WERI-Rb-1 (cell line): Measurements from ENCODE around the gene ARHGEF3.
A peak's percentile ranks its signal among the peaks of the same experiment; 100 is the strongest.

ENCODE experiments used
- DNase-seq: peaks from one replicate; pipeline ENCODE4 v3.0.0-alpha.2; 2020
- H3K27ac ChIP-seq: fragments of 250-450 bp; sonication (Bioruptor Pico); 2 replicates; pipeline ENCODE4 v1.5.1; 2020; ENCODE audit warnings: mild to moderate bottlenecking, moderate library complexity
- H3K27me3 ChIP-seq: fragments of 250-450 bp; sonication (Bioruptor Pico); 2 replicates; pipeline ENCODE4 v1.5.1; 2021; ENCODE audit warnings: mild to moderate bottlenecking, low read depth, moderate library complexity; ENCODE audit not compliant: insufficient read depth, severe bottlenecking
- H3K36me3 ChIP-seq: fragments of 250-450 bp; sonication (Bioruptor Pico); 2 replicates; pipeline ENCODE4 v1.5.1; 2020; ENCODE audit warnings: mild to moderate bottlenecking, moderate library complexity
- H3K4me3 ChIP-seq: 2 replicates; pipeline ENCODE4 v1.5.1; 2011; ENCODE audit warnings: low read depth, mild to moderate bottlenecking, control low read depth, low read length
- H3K9me3 ChIP-seq: fragments of 250-450 bp; sonication (Bioruptor Pico); 2 replicates; pipeline ENCODE4 v1.5.1; 2021; ENCODE audit warnings: mild to moderate bottlenecking, moderate library complexity; ENCODE audit not compliant: severe bottlenecking
- TF ChIP-seq, protein P1 (sequence below): IDR thresholded peaks from 2 replicates; pipeline ENCODE4 v1.5.1; 2011; ENCODE audit warnings: low read depth, mild to moderate bottlenecking, control low read depth, inconsistent platforms, low read length

ARHGEF3 gene

DNA sequence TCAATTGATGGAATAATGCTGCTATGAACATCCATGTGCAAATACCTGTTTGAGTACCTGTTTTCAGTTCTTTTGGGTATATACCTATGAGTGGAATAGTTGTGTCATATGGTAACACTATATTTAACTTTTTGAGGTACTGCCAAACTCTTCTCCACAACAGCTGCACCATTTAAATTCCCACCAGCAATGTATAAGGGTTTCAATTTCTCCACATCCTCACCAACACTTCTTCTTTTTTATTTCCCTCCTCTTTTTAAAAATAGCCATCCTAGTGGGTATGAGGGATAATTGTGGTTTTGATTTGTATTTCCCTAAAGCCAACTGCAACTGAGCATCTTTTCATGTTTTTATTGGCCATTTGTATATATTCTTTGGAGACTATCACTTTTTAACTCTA, 31.3 kb upstream of the ARHGEF3 start:
- TF ChIP-seq, protein P1, sequence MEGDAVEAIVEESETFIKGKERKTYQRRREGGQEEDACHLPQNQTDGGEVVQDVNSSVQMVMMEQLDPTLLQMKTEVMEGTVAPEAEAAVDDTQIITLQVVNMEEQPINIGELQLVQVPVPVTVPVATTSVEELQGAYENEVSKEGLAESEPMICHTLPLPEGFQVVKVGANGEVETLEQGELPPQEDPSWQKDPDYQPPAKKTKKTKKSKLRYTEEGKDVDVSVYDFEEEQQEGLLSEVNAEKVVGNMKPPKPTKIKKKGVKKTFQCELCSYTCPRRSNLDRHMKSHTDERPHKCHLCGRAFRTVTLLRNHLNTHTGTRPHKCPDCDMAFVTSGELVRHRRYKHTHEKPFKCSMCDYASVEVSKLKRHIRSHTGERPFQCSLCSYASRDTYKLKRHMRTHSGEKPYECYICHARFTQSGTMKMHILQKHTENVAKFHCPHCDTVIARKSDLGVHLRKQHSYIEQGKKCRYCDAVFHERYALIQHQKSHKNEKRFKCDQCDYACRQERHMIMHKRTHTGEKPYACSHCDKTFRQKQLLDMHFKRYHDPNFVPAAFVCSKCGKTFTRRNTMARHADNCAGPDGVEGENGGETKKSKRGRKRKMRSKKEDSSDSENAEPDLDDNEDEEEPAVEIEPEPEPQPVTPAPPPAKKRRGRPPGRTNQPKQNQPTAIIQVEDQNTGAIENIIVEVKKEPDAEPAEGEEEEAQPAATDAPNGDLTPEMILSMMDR: no peak
- Histone ChIP-seq H3K4me3 (no peak overlapping the region), H3K27me3 (no peaks in the 10 kb centered on the region), H3K27ac (no peak overlapping the region), H3K36me3 (no peaks in the 10 kb centered on the region), H3K9me3 (no peaks in the 10 kb centered on the region)
- no peak for DNase-seq

DNA sequence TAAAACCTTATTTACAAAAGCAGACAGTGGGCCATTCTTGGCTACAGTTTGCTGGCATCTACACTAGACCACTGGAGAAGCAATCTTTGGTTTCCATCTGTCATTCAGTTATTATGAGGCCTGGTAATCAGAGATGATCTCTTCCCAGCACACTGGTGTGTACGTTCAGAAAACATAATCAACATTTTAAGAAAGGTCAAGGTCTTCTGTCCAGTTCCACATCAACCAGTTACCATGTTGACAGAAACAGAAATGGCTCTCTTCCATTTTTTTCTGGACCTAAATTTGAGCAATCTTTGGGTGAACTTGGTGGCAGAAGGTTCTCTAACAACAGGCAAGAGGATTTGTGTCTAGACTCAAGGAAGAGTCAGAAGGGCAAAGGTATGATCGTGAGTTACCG, 29.8 kb upstream of the ARHGEF3 start:
- H3K9me3 ChIP-seq: no peaks in the 10 kb centered on the region
- H3K27ac ChIP-seq: no peak overlapping the region
- no peaks in the 10 kb centered on the region for H3K27me3 ChIP-seq
- H3K4me3 ChIP-seq: no peak overlapping the region
- no peaks in the 10 kb centered on the region for H3K36me3 ChIP-seq
- no peak for DNase-seq
- TF ChIP-seq, protein P1: no peak

DNA sequence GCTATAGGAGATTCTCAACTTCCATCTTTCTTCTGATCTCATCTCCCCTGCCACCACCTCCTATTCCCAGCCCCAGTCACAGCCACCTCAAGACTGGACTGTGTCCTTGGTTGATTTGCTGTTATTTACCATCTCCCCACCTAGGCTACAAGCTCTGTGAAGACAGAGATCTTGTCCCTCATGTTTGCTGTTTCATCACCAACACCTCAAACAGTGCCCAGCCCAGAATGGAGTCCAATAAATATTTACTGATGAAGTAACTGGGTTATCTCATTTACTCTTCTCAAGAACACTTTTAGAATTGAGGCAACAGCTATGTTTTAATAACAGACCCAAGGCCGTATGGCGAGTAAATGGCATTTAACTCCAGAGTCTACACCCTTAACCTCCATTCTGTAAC, 29.1 kb upstream of the ARHGEF3 start:
- Histone ChIP-seq H3K27ac (no peak overlapping the region), H3K27me3 (no peaks in the 10 kb centered on the region), H3K9me3 (no peaks in the 10 kb centered on the region), H3K36me3 (no peaks in the 10 kb centered on the region), H3K4me3 (no peak overlapping the region)
- TF ChIP-seq, protein P1: no peak
- no peak for DNase-seq

DNA sequence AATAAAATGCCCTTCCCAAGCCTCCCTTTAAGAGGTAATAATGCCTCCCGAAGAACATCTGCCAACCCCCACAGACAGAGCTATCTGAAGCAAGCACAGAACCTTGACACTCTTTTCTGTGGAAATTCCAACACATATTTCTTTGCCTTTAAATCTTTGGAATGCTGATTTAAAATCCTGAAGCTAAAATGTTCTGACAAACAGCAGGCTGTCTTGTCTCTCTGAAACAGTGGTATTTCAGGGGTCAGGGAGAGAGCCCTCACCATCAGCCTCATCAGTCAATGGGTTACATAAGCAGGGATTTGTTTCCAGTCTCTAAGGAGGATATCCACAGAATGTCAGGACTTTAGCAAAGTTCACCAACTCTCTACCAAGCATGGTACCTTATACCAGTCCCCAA, 27.8 kb upstream of the ARHGEF3 start:
- H3K4me3 ChIP-seq: no peak overlapping the region
- no peaks in the 10 kb centered on the region for H3K9me3 ChIP-seq
- no peaks in the 10 kb centered on the region for H3K36me3 ChIP-seq
- H3K27me3 ChIP-seq: no peaks in the 10 kb centered on the region
- no peak overlapping the region for H3K27ac ChIP-seq
- TF ChIP-seq, protein P1: no peak
- DNase-seq: no peak

DNA sequence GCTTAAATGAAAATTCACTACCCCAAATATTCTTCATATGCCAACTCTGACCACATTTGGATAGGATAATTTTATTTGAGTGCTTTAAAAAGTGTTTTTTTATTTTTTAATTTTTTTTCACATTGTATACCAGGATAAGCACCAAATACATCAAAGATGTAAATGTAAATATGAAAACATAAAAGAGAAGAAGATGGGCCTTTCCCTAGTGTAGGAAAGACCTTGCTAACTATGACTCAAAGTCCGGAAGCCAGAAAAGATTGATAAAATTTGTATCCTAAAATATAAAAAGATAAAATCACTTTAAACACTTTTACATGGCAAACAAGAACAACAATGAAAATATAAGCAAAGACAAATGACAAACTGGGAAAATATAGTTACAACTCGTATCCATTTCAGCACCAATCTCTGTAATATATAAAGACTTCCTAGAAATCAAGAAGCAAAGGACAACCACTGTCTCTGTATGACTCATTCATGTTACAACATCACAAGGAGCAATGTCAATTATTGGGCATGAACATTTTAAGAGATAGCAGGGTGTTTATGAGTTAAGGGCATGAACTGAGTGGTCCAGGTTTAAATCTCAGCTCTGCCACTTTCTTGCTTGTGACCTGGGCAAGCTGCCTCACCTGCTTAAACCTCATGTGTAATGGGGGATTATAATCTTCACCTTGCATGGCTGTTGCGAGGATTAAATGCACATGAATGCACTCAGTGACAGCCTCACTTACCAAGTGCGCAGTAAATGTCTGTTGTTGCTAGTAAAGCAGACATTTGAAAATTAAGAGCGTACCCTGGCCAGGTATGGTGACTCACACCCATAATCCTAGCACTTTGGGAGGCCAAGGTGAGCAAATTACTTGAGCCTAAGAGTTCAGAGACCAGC, 25.3 kb upstream of the ARHGEF3 start:
- no peak overlapping the region for H3K27ac ChIP-seq
- H3K9me3 ChIP-seq: no peaks in the 10 kb centered on the region
- H3K36me3 ChIP-seq: no peaks in the 10 kb centered on the region
- H3K4me3 ChIP-seq: no peak overlapping the region
- DNase-seq: peak; percentile 59
- TF ChIP-seq, protein P1: no peak
- H3K27me3 ChIP-seq: no peaks in the 10 kb centered on the region
